ENCODE results near the gene ARHGEF17.

Gene ARHGEF17

GRCh38 chr11:73393479-73394415, 85.7 kb downstream of the ARHGEF17 start:
- peak; percentile 60 for DNase-seq (ENCODE audit: low spot score)

GRCh38 chr11:73394416-73395296, 86.6 kb downstream of the ARHGEF17 start:
- no peak for DNase-seq (ENCODE audit: low spot score)

GRCh38 chr11:73395297-73396208, 87.5 kb downstream of the ARHGEF17 start:
- no peak for DNase-seq (ENCODE audit: low spot score)

- no peak for DNase-seq (ENCODE audit: low spot score)
These were observed 88.3 kb downstream of the ARHGEF17 start for GRCh38 chr11:73396251-73396930.

GRCh38 chr11:73396985-73397384, 88.9 kb downstream of the ARHGEF17 start:
- no peak for DNase-seq (ENCODE audit: low spot score)

- no peak for DNase-seq (ENCODE audit: low spot score)
These were observed 89.5 kb downstream of the ARHGEF17 start for GRCh38 chr11:73397468-73398131.

GRCh38 chr11:73398132-73398526, 90.1 kb downstream of the ARHGEF17 start:
- DNase-seq (ENCODE audit: low spot score) = no peak

- no peak for DNase-seq (ENCODE audit: low spot score)
These were observed 90.6 kb downstream of the ARHGEF17 start for GRCh38 chr11:73398721-73399120.

GRCh38 chr11:73399159-73399590, 91.1 kb downstream of the ARHGEF17 start:
- no peak for DNase-seq (ENCODE audit: low spot score)

GRCh38 chr11:73399636-73400035, 91.6 kb downstream of the ARHGEF17 start:
- no peak for DNase-seq (ENCODE audit: low spot score)

GRCh38 chr11:73400293-73400692, 92.2 kb downstream of the ARHGEF17 start:
- no peak for DNase-seq (ENCODE audit: low spot score)

GRCh38 chr11:73401217-73401923, 93.3 kb downstream of the ARHGEF17 start:
- DNase-seq (ENCODE audit: low spot score) = no peak

- DNase-seq (ENCODE audit: low spot score) = no peak
These were observed 94.1 kb downstream of the ARHGEF17 start for GRCh38 chr11:73401924-73402833.

GRCh38 chr11:73402834-73403185, 94.7 kb downstream of the ARHGEF17 start:
- DNase-seq (ENCODE audit: low spot score) = no peak

GRCh38 chr11:73403541-73403940, 95.5 kb downstream of the ARHGEF17 start:
- no peak for DNase-seq (ENCODE audit: low spot score)

- no peak for DNase-seq (ENCODE audit: low spot score)
These were observed 96.0 kb downstream of the ARHGEF17 start for GRCh38 chr11:73404048-73404447.

GRCh38 chr11:73404506-73405145, 96.5 kb downstream of the ARHGEF17 start:
- no peak for DNase-seq (ENCODE audit: low spot score)

- DNase-seq (ENCODE audit: low spot score) = no peak
These were observed 97.1 kb downstream of the ARHGEF17 start for GRCh38 chr11:73405146-73405510.

Data from activated CD4-positive, alpha-beta T cell treated with anti-CD3 and anti-CD28 coated beads, Interleukin-2, Interleukin-4, amounts not matched to agents 100 ng/mL and 50 ng/mL, durations not matched to agents 16 hours and 8 hours (primary cell).